ENCODE measurements around the gene PIP5K1B.
"Not testable (repeated sequence)": the region's sequence is repeated elsewhere in the genome, so short reads cannot be mapped to it uniquely, and the experiment has no call there.

The PIP5K1B gene

DNA sequence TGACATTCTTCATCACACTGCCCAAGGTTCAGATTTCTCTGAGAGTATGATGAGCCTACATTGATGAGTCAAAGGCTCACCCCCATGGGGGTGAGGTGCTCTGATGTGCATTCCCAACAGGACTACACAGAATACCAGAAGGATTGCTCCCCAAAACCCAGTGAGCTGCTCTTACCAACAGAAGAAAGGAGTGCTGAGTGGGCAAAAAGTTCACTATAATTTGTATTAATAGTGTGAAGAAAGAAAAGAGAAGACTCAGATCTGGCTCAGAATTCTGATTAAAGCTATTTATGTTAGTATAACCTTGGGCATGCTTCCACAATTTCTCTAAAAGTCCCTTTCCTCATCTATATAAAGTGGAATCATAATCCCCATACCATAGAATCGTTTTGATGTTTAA lies 262.8 kb downstream of the PIP5K1B start:
- DNase-seq, result no peak

DNA sequence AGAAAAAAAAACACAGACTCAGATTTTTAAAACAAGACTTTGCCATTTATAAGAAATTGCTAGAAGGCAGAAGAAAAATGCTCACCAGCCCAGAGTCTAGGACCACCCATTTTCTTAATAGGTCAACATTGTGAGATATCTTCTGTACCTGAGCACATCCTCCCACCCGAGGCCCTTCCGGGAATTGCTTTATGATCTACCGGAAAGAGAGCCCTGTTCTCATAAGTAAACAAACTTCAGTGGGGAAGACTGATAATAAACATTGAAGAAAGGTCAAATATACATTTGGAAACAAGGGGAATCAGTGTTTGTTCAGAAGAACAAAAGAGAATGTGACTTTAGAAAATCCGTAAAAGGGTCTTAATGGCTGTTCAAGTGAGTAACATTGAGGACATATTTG lies 264.5 kb downstream of the PIP5K1B start:
- no peak for DNase-seq

DNA sequence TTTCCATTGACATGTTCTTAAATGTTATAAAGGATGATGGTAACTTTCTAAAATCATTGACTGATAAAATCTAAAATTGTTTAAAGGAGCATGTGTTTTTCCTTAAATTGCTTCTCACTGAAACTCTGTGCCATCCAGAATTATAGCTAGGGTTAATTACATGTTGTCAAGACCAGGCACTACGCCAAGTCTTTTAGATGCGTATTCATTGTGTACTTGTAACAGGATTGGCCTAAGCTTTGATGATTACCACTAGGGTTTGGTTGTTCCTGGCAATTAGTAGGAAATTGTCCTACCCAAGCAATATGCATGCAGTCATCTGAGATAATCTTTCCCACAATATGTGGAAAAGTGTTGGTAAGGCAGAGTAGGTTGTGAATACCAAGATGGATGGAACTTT lies 265.1 kb downstream of the PIP5K1B start:
- DNase-seq, result no peak

DNA sequence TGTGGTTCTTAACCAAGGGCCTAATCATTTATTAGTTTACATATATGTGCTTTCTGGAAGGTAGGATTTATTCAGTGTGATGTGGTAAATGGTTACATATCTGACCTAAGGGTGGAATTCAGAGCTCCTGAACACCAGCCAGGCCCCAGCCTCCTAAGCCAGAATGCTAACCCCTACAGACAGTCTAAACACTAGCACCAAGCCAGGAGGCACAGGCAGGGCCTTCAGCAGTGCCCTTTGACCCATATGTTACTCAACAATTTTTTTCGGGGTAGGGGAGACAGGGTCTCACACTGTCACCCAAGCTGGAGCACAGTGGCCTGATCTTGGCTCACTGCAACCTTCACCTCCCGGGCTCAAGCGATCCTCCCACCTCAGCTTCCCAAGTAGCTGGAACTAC lies 268.6 kb downstream of the PIP5K1B start:
- DNase-seq, result no peak

DNA sequence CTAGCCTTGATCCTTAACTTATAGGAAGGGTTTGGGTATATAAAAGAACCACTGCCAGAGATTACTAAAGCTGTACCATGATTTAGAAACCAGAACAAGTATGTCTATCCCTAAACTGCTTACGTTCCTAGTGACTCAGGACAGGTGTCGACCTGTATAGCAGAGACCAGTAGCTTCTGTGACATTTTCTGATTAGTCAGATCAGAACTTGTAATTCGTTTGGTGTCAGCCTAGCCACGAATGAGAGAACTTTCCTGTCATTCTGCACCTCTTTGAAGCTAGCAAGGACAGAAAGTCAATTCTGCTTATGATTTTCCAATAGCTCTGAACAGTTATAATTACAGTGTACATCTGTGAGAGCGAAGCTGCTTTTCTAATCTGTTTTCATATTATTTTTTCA lies 269.4 kb downstream of the PIP5K1B start:
- DNase-seq, result no peak

DNA sequence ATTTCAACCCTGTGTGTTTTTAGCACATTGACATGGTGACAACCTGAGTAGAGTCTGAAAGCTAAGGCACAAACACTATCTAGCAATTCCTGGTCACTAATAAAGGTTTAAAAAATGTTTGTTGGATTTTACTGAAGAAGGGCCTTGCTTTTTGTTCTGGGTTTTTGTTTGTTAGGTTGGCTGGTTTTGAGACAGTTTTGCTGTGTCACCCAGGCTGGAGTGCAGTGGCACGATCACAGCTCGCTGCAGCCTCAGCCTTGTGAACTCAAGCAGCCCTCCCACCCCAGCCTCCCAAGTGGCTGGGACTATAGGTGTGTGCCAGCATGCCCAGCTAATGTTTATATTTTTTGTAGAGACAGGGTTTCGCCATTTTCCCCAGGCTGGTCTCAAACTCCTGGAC lies 269.9 kb downstream of the PIP5K1B start:
- DNase-seq, result no peak

DNA sequence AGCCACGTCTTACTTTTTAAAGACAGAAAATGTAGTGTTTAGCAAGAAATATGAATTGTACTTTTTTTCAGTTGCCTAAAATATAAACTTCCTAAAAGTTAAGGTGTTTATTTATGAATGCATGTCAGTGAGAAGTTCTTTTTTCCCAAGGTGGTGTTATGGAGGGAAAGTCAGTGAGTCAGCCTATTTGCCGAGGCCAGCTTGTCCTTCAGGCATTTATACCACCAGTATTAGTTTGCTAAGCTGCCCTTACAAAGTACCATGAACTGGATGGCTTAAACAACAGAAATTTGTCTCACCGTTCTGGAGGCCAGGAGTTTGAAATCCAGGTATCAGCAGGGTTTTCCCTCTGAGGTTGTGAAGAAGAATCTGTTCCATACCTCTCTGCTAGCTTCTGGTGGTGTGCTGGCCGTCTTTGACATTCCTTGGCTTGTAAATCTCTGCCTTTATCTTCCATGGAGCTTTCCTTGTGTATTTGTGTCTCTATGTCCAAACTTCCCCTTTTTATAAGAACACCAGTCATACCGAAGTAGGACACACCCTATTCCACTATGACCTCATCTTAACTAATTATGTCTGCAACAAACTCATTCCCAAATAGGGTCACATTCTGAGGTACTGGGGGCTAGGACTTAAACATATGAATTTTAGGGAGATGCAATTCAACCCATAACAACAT lies 270.5 kb downstream of the PIP5K1B start:
- DNase-seq, result no peak

DNA sequence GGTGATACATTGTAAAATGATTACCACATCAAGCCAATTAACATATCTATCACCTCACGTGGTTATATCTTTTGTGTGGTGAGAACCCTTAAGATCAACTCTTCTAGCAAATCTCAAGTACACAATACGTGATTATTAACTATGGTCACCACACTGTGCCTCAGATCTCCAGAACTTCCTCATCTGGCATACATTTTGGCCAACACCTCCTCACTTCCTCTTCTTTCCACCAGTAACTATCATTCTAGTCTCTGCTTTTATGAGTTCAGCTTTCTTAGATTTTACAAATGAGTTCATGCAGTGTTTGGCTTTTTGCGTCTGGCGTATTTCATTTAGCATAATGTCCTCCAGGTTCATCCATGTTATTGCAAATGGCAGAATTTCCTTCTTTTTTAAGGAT lies 273.0 kb downstream of the PIP5K1B start:
- DNase-seq, result no peak

DNA sequence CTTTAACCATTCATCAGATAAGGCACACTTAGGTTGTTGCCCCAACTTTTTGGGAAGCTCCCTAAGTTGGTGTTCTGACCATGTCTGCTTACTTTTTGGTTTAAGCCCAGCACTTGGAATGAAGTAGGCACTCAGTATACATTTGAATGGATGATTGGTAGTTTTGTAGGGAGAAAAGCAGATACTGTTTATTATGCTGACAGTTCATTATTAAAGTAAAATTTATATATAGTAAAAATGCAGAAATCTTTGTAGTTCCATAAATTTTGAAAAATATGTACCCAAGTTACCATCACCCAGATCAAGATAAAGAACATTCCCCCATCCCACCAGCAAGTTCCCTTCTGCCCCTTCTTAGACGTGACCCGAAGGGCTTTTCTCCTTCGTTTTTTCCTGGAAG lies 273.5 kb downstream of the PIP5K1B start:
- no peak for DNase-seq

DNA sequence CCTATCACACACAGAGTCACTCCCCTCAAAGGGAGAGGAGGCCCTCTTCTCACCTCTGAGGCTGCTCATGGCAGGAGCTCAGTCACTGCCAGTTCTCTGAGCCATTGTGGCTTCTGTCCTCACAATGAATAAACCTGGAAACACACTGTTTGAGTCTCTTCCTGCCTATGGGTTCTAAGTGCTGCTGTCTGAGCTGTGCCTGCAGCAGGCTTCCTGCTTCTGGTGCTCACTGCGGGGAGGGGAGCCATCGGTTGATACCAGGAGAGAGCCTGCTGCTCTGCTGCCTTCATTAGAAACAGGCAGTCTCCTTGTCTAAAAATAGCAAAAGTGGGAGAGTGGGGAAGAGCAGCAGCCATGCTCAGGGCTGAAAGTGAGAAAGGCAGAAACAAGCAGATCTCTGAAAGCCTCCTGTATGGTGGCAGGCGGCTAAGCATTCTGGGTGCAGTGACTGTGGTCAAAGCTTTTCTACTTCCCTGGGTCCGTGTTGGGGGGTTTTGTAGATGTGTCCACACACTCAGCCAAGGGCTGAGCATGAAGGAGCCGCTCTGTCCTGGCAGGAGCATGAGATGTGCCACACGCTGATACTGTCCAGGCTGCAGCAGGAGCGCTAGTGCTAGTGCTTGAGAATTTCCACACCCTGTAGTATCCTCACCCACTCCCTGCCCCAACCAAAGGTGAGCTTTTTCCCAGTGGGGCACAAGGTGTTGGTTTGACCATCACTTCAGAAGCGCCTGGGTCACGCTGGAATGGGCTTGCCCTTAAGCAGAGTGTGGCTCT lies 274.7 kb downstream of the PIP5K1B start:
- DNase-seq, result peak; percentile 34

DNA sequence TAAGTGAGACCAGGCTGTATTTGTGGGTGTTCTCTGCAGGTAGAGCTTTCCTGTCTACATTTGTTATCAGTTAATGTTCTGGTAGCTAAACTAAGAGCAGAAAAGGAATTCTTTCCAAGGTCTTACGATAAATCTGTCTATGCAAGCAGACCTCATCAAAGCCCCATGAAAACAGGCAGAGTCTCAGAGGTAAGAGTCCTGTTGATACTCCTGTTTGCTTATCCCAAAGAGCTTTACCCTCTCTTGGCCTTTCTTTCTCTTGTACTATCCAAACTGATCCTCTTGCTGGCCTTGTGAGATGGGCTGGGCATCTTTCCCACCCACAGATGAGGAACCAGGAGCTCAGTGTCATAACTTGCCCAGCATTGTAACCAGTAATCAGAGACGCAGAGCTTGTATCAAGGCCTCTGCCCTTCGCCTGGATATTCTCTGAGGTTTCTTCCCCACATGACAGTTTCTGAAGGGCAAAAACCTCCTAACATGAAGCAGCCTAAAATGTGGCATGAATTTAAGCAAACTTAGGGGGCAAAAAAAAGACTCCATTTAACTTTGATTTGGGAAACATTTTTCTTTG lies 275.4 kb downstream of the PIP5K1B start:
- DNase-seq, result no peak

DNA sequence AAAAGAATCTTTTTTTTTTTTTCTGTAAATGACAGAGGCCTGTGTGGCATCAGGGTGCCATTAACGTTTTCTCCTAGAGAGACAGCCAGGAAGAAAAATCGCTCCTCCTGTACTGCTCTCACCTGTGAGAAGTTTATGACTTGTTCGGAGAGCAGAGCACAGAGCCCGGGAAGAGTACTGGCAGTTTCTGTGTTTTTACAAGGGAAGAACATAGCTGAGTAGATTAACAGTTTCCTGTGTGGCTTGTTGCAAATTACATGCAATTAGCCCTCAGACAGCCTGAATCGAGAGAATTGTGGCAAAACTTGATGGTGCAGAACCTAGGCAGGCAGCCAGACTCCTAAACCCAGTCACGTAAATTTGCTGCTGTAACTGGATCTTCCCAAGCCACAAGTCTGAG lies 276.7 kb downstream of the PIP5K1B start:
- no peak for DNase-seq

DNA sequence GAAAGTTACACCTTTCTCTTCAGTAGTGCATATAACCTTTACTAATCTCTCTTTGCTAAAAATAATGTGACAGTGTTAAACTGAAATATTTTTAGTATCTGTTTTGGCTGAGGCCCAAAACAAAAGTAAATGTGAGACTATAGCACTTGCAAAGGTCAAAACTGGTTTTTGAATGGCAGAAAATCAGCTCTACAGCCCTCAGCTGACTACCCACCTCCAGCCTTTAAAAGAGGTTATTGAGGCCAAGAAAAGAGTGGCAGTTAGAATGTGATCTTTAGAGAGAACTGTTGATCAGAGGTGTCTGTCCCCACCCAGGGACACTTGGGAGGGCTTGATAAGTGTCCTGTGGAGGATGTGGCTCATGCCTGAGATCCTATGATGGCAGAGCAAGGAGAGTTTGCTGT lies 278.0 kb downstream of the PIP5K1B start:
- DNase-seq, result no peak

DNA sequence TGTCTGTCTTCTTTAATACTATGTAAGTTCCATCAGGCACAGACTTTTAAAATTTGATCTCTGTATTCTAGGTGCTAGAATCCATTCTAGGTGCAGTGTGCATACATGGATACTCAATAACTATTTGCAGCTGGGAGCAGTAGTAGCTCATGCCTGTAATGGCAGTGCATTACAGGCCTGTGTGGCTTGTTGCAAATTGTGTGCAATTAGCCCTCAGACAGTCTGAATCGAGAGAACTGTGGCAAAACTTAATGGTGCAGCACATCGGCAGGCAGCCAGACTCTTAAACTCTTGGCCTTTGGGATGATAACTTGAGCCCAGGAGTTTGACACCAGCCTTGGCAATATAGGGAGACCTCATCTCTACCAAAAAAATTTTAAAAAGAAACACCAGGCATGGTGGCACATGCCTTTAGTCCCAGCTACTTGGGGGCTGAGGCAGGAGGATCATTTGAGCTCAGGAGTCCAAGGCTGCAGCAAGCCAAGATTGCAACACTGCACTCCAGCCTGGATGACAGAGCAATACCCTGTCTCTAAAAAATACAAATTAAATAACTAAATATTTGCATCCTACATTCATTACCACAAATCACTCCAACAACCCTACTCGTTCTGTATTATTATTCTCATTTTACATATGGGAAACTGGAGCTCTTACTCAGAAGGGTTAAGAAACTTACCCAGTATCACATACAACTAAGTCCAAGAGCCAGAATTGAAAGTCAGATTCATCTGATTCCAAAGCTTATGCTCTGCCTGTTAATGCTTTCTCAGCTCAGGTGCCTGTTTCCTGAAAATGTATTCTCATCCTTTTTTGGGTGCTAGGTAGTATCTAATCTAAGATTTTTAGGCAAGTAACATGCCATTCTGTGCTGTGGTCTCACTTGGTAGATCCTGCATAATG lies 278.7 kb downstream of the PIP5K1B start:
- no peak for DNase-seq

DNA sequence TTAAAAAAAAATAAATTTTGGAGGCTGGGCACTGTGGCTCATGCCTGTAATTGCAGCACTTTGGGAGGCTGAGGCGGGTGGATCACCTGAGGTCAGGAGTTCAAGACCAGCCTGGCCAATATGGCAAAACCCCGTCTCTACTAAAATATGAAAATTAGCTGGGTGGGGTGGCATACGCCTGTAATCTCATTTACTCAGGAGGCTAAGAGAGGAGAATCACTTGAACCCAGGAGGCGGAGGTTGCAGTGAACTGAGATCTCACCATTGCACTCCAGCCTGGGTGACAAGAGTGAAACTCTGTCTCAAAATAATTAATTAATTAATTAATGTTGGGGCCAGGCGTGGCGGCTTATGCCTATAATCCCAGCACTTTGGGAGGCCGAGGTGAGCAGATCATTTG lies 281.9 kb downstream of the PIP5K1B start:
- not testable (repeated sequence) for DNase-seq

DNA sequence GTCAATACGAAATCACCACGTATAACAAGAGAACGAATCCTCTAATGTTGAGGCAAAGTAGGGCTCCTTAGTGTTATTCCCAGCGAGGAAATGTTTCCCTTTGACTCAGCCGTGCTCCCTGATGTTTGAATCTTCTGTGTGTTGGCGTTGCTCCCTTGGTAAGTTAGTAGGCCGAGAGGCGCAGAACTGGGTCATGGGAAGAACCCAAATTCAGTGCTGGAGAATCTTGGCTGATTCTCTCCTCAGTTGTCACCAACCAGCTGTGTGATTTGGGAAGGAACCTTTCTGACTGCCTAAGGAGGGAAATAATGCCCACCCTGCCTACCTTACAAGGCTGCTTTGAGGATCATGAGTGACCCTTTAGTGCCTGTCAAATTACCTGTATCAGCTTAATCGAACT lies 286.4 kb downstream of the PIP5K1B start:
- DNase-seq, result no peak

DNA sequence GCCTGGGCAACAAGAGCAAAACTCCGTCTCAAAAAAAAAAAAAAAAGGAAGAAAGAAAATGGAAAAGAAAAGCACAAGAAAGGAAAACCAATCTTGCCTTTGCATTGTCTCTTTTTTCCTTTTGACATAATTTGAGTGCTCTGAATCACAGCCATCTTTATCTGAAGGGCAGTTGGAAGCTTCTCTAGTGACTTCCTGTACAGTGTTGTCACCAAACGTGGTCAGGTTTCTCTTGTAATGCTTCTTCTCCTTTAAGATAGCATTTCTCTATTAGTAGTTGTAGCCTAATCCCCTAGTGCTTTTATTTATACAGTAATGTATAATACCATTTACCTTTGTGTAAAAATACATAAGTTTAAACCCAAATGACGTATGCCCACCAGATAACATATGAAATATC lies 290.7 kb downstream of the PIP5K1B start:
- no peak for DNase-seq

DNA sequence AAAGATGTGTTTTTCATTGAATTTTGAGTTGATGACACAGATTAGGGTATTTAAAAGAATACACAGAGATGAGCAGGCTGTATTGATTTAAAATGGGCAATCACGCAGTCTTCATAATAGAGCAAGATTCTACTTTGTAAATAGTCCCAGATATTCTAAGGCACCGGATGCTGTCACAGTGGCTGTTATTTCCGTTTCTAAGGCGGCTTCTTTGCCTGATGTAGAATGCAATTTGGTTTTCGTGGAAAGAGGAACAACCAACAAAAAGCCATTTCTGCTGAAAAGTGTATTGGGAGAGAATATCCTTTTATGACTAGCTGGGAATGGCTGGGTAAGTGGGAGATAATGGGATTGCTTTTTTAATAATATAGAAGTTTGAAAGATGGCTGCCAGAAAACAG lies 291.4 kb downstream of the PIP5K1B start:
- DNase-seq, result no peak

DNA sequence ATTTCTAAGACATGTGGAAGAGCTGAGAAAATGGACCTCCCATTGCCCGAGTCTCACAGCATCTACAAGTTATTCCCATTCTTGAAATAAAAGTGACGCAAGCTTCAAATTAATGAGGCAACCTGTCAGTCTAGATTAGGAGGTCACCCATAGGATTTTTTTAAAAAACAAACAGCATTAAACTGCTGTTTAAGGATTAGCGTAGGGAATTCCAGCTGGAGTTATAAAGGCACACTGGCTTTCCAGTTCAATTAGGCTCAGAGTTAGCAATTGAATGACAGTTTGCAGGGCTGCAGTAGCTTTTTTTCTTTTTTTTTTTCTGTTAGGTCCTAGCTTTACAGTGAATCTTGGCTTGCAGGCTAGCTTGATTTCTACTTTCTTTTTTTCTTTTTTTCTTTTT lies 292.6 kb downstream of the PIP5K1B start:
- DNase-seq, result no peak

DNA sequence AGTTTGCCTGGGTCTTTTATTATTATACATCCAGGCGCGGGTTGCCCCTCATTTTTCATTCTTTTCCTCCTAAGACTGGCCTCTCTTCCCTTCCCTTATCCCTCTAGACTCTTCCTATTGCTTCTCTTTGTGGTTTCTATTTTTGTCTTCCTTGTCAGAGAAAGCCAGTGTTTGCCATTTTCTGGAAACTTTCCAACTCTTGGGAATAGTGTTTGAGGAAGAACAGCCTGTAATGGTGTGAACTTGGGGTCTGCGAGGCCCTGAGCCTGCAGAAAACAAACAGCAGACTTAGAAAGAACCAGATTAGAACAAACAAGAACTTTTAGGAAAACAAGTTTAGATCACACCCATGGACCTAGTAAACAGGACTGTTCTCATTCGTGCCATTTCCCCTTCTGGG lies 293.3 kb downstream of the PIP5K1B start:
- DNase-seq, result no peak

DNA sequence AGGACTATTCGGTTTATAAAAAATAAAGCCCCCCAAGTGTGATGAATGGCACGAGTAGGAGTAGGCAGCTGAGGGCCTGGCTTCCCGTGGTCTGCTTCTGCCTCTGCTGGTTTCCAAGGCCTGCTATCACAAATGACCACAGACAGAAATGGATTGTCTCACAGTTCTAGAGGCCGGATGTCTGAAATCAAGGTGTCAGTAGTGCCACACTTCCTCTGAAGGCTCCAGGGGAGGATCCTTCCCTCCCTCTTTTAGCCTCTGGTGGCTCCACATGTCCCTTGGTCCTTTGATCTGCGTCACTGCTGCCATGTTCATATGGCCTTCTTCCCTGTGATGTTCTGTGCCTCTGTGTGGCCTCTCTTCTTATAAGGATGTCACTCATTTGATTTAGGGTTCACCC lies 293.8 kb downstream of the PIP5K1B start:
- DNase-seq, result no peak

DNA sequence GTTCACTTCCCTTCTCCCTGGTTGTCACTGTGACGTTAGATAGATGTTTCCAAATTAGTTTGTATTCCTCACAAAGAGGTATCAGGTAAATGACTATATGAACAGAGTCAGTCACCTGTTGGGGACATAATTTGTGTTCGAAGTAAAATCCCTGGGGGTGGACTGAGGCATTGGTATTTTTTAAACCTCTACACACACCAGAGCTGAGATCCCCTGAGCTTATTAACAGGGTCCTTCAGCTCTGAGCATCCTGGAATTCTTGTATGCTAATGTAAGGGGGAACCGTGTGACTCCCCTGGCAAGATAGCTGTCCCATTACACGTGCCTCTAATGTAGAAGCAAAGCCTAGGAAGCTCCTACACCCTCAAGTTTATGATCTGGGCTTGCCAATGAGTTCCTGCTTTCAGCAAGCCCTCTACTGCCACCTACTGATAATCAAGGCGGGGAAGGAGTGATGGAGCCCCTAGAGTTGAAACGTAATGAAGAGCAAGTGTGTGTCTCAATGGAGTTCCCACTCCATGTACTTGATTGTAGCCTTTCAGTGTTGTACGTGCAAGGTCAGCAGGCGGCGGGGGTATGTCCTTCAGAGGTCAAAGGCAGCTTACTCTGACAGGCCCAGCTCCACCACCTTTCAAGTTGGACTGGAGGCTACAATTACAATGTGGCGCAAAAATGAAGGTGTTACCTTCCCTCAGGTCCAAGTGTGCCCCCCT lies 294.5 kb downstream of the PIP5K1B start:
- peak; percentile 71 for DNase-seq

DNA sequence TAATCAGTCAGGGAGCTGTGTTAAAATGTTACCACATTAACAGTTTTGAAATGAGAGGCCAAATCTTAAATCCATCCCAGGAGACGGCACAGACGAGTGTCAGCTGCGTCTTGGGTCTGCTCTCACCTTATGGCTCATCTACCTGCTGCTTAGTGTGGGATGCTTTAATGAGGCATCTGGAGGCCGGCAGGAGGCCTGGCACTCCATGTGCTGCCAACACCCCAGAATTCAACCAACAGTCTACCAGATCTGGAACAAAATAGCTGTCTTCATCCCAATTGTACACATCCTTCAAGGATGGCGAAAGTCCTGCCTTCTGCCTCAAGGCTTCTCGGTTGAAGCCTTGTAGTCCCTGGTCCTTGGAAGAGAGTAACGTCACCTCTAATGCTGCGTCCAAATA lies 296.9 kb downstream of the PIP5K1B start:
- DNase-seq, result no peak
